ENCODE measurements around the gene NR3C2. TPM values are rescaled to one million over a fixed set of nuclear protein-coding genes. Genes with fewer than 3 reads are reported as not detected.

NR3C2 gene
- total RNA-seq: 1 to 10 TPM; 4.2 to 4.3 TPM

DNA sequence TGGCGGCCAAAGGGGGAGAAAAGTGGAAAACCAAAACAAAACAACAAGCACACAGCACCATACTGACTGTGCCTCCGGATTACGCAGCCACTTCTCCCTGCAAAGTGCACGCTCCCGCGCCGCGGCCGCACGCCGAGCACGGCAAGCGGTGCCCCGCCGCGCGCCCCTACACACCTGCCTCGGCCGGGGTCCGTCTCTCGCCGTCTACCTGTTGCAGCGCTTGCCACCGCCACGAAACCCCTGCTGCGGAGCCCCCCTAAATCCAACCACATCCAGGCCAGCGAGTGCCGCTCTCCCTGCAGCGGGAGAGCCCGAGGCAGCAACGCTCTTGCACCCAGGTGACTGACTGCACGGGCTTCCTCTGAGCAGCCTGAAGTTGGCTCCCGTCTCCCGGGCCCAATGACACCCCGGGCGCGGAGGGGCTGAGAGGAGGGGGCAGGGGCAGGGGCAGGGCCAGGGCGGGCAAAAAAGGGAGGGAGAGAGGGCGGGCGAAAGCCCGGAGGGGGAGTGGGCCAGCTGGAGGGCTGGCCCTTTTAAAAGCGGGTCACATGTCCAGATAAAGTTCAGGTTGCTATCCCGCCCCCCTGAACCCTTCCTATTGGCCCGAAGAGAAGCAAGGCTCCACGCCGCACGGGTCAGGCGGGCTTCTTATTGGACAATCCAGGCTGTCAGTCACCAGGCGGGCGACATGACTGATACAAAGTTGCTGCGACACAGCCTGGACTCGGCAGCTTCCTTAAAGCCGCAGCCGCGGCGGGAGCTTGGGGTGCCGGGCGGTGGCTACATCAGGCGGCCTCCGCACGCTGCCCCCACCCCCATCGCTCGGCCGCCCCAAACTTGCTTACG, at the start of gene NR3C2:
NR3C2 (minus strand) TSS at position 429 of the 846 bp plus-strand sequence.
- peak; percentile 98 for DNase-seq
- POLR2A ChIA-PET: interaction anchor here (0.9 to 1.8 kb wide), 6 partner anchors 9 to 825 kb away, joined by 3 to 5 read pairs (median 4); partner anchors contain the start of gene TMEM184C
- H3K36me3 Mint-ChIP-seq: peaks cover 3% of the 10 kb centered on the region
- intact Hi-C loops (cut with micrococcal nuclease): loop anchor here (1.0 to 5.0 kb wide), 9 partner anchors 8 to 825 kb away; partner anchors contain the start of genes ARHGAP10, PRMT9 and TMEM184C
- H3K27me3 Mint-ChIP-seq: peaks cover 5% of the 10 kb centered on the region
- CTCF ChIA-PET: interaction anchor here (1.5 kb wide), 1 partner anchor 386 kb away, joined by 9 read pairs; no protein-coding TSS in a partner anchor
- H3K9me3 Mint-ChIP-seq: no peaks in the 10 kb centered on the region
- H3K4me1 Mint-ChIP-seq (ENCODE audit: low read depth): peaks cover 42% of the 10 kb centered on the region
- peak within 1 kb of the TSS; percentile 96 for H3K4me3 Mint-ChIP-seq
- peak within 1 kb of the TSS; percentile 91 for H3K27ac Mint-ChIP-seq

DNA sequence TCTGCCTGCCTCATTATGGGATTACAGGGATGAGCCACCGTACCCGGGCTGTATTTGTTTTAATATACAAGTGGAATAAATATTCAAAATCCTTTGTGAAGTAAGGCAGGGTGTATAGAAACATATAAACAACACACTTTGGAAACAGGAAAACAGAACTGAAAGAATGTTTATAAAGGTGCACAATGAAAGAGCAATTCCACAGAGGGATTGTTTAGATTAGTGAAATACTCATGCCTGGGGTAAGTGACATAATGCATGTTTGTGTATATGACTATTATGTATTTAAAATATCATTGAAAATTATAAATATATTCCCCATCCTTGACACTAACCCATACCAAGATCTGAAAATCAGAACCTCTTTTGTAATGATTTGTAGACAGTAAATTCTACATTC, 45.0 kb upstream of the NR3C2 start:
- Mint-ChIP-seq H3K9me3 (peaks cover 4% of the 10 kb centered on the region), H3K27ac (no peak overlapping the region), H3K27me3 (no peaks in the 10 kb centered on the region), H3K4me1 (ENCODE audit: low read depth) (no peaks in the 10 kb centered on the region), H3K36me3 (no peaks in the 10 kb centered on the region), H3K4me3 (no peak overlapping the region)
- CTCF ChIA-PET: no interaction called here
- POLR2A ChIA-PET: no interaction called here
- intact Hi-C loops (cut with micrococcal nuclease): no loop called here
- no peak for DNase-seq

- Mint-ChIP-seq H3K4me1 (ENCODE audit: low read depth) (no peaks in the 10 kb centered on the region), H3K4me3 (no peak overlapping the region), H3K27me3 (no peaks in the 10 kb centered on the region), H3K27ac (no peak overlapping the region), H3K9me3 (peaks cover 8% of the 10 kb centered on the region), H3K36me3 (peaks cover 2% of the 10 kb centered on the region)
- intact Hi-C loops (cut with micrococcal nuclease): no loop called here
- ChIA-PET POLR2A (no interaction called here), CTCF (no interaction called here)
- no peak for DNase-seq
These were observed 39.4 kb upstream of the NR3C2 start for GRCh38 chr4:148481636-148482035.

GRCh38 chr4:148477276-148477675, 35.1 kb upstream of the NR3C2 start:
- peaks cover 2% of the 10 kb centered on the region for H3K36me3 Mint-ChIP-seq
- POLR2A ChIA-PET: no interaction called here
- H3K9me3 Mint-ChIP-seq: peaks cover 27% of the 10 kb centered on the region
- H3K27ac Mint-ChIP-seq: no peak overlapping the region
- DNase-seq: no peak
- CTCF ChIA-PET: no interaction called here
- intact Hi-C loops (cut with micrococcal nuclease): no loop called here
- no peaks in the 10 kb centered on the region for H3K4me1 Mint-ChIP-seq (ENCODE audit: low read depth)
- no peaks in the 10 kb centered on the region for H3K27me3 Mint-ChIP-seq
- no peak overlapping the region for H3K4me3 Mint-ChIP-seq

DNA sequence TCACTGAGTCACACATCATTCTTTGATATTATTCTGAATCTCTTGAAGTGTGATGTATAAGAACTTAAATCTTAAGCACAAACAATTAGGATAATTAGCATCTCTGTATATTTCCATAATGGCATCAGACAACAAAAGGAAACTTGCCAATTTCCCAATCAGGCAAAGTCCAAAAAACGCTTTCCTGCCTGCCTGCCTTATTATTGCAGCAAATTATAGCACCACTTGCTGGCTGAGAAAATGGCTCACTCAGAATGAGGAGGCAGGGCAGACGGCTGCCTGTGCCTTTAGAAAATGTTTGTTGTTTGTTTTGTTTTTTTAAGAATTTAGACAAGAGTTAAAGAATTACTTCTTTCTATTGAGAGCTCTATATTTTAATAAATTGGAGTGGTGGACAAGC, 27.7 kb upstream of the NR3C2 start:
- H3K9me3 Mint-ChIP-seq: peaks cover 16% of the 10 kb centered on the region
- DNase-seq: no peak
- H3K4me3 Mint-ChIP-seq: no peak overlapping the region
- no peaks in the 10 kb centered on the region for H3K4me1 Mint-ChIP-seq (ENCODE audit: low read depth)
- H3K27me3 Mint-ChIP-seq: no peaks in the 10 kb centered on the region
- intact Hi-C loops (cut with micrococcal nuclease): no loop called here
- ChIA-PET CTCF (no interaction called here), POLR2A (no interaction called here)
- no peaks in the 10 kb centered on the region for H3K36me3 Mint-ChIP-seq
- H3K27ac Mint-ChIP-seq: no peak overlapping the region

DNA sequence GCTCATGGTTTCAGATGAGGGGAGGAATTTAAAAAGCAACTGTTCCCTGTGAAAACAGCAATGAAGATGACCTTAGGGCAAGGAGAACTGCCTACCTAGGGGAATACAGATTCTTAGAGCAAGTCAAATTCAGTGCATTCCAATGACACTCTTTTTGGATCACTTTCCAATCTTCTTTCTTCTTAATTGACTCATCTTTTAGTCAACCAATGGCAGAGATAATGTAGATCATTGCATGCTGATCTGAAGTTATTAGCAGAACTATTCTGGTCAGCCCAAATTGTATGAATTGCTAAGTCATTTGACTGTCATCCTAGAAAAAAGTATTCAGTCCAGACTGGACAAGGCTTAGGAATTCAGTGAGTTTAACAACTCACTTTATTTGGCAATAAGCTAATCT, 12.6 kb upstream of the NR3C2 start:
- no peaks in the 10 kb centered on the region for H3K9me3 Mint-ChIP-seq
- H3K4me1 Mint-ChIP-seq (ENCODE audit: low read depth): no peaks in the 10 kb centered on the region
- intact Hi-C loops (cut with micrococcal nuclease): no loop called here
- no peak overlapping the region for H3K27ac Mint-ChIP-seq
- no peak overlapping the region for H3K4me3 Mint-ChIP-seq
- H3K36me3 Mint-ChIP-seq: no peaks in the 10 kb centered on the region
- DNase-seq: no peak
- ChIA-PET POLR2A (no interaction called here), CTCF (no interaction called here)
- H3K27me3 Mint-ChIP-seq: no peaks in the 10 kb centered on the region

DNA sequence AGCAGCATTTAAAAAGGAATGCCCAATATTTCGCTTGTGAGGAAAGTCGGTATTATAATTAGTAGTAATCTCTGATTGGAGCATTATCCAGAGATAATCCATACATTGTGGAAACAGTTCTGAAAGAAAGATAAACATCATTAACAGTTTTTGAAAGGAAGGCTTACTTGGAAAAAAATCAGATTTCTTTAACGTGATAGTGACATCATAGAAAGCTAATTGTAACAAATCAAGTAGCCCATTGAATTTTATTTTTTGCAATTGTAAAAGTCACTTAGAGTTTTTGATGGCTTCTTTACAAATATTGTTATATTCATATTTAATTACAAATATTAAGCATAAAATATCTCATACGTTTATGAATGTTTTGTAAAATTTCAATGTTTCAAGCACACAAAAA, 11.6 kb upstream of the NR3C2 start:
- intact Hi-C loops (cut with micrococcal nuclease): no loop called here
- Mint-ChIP-seq H3K4me3 (no peak overlapping the region), H3K36me3 (no peaks in the 10 kb centered on the region), H3K9me3 (no peaks in the 10 kb centered on the region), H3K27ac (no peak overlapping the region), H3K4me1 (ENCODE audit: low read depth) (no peaks in the 10 kb centered on the region), H3K27me3 (no peaks in the 10 kb centered on the region)
- CTCF ChIA-PET: no interaction called here
- DNase-seq: no peak
- POLR2A ChIA-PET: no interaction called here

DNA sequence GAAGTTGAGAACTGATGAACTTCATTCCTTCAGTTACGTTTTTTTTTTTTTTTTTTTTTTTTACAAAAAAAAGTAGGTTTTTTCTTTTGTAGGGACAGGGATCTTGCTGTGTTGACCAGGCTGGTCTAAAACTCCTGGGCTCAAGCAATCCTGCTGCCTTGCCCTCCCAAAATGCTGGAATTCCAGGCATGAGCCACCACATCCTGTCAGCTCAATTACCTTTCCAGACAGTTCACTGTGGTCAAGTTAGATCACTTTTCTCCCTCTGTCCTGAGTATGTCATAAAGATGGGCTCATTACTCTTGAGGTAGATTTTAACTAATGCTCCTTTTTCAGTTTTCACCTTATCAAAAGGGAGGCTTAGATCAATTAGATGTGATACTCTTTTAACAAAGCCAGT, 10.8 kb upstream of the NR3C2 start:
- CTCF ChIA-PET: no interaction called here
- DNase-seq: no peak
- POLR2A ChIA-PET: no interaction called here
- H3K4me3 Mint-ChIP-seq: no peak overlapping the region
- H3K4me1 Mint-ChIP-seq (ENCODE audit: low read depth): no peaks in the 10 kb centered on the region
- no peaks in the 10 kb centered on the region for H3K36me3 Mint-ChIP-seq
- H3K9me3 Mint-ChIP-seq: no peaks in the 10 kb centered on the region
- H3K27ac Mint-ChIP-seq: no peak overlapping the region
- intact Hi-C loops (cut with micrococcal nuclease): no loop called here
- no peaks in the 10 kb centered on the region for H3K27me3 Mint-ChIP-seq

DNA sequence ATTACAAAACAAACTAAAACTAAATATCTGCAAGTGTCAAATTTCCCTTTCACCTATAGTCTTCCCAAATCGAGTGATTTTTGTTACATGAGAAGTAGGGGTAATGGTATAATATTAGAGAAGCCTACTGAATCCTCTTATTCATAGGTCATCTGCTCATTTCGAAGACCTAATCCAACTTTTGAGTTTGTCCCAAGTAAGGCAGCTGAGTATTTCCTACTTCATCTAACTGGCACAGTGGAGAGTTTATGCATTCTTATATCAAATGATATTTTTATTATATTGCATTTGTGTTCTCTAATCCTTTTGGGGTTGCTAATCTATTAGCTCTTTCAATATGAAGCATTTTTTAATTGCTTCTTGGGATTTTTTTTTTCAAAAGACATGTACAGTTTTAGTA, 7.7 kb upstream of the NR3C2 start:
- Mint-ChIP-seq H3K27me3 (peaks cover 4% of the 10 kb centered on the region), H3K4me1 (ENCODE audit: low read depth) (peaks cover 22% of the 10 kb centered on the region), H3K27ac (no peak overlapping the region), H3K9me3 (no peaks in the 10 kb centered on the region), H3K4me3 (no peak overlapping the region), H3K36me3 (no peaks in the 10 kb centered on the region)
- ChIA-PET CTCF (no interaction called here), POLR2A (no interaction called here)
- DNase-seq: no peak
- intact Hi-C loops (cut with micrococcal nuclease): no loop called here

- H3K27me3 Mint-ChIP-seq: peaks cover 4% of the 10 kb centered on the region
- CTCF ChIA-PET: no interaction called here
- DNase-seq: no peak
- POLR2A ChIA-PET: no interaction called here
- no peaks in the 10 kb centered on the region for H3K36me3 Mint-ChIP-seq
- no peaks in the 10 kb centered on the region for H3K9me3 Mint-ChIP-seq
- peaks cover 22% of the 10 kb centered on the region for H3K4me1 Mint-ChIP-seq (ENCODE audit: low read depth)
- H3K27ac Mint-ChIP-seq: no peak overlapping the region
- H3K4me3 Mint-ChIP-seq: no peak overlapping the region
- intact Hi-C loops (cut with micrococcal nuclease): no loop called here
These were observed 5.9 kb upstream of the NR3C2 start for GRCh38 chr4:148448141-148448540.

GRCh38 chr4:148447681-148448080, 5.5 kb upstream of the NR3C2 start:
- DNase-seq: peak; percentile 19
- ChIA-PET POLR2A (no interaction called here), CTCF (no interaction called here)
- intact Hi-C loops (cut with micrococcal nuclease): no loop called here
- Mint-ChIP-seq H3K36me3 (peaks cover 1% of the 10 kb centered on the region), H3K9me3 (no peaks in the 10 kb centered on the region), H3K27ac (no peak overlapping the region), H3K4me1 (ENCODE audit: low read depth) (peaks cover 22% of the 10 kb centered on the region), H3K27me3 (peaks cover 4% of the 10 kb centered on the region), H3K4me3 (no peak overlapping the region)

DNA sequence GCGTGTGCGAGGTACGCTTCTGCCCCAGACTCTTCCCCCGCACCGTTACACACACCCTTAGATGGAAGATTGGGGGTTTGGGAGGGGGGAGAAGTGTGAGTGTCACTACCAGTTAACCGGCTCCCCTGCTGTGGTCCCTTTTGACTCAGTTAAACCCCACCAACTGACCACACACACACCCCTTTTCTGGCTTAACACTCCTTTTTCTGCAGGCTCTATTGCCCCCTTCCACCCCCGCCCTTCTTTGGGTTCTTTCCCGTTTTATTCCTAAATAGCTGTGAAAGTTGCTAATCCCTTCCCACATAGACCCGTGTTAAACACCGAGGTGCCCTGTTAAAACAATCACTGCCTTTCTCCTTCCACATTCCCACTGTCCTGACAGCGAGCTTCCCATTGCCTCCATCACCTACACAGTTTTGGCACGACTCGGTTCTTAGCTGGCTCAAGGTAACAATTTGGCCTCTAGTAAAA, 3.7 kb upstream of the NR3C2 start:
- H3K27ac Mint-ChIP-seq: peak overlapping the region; percentile 71

More for the DNA sequence above, 3.7 kb upstream of the NR3C2 start:
- no peak for DNase-seq
- peak overlapping the region; percentile 82 for H3K4me3 Mint-ChIP-seq
- ChIA-PET POLR2A (no interaction called here), CTCF (no interaction called here)
- no peaks in the 10 kb centered on the region for H3K9me3 Mint-ChIP-seq
- peaks cover 5% of the 10 kb centered on the region for H3K27me3 Mint-ChIP-seq
- H3K36me3 Mint-ChIP-seq: peaks cover 3% of the 10 kb centered on the region
- intact Hi-C loops (cut with micrococcal nuclease): loop anchor here (2.0 kb wide), 1 partner anchor 289 kb away; no protein-coding TSS in a partner anchor
- peaks cover 27% of the 10 kb centered on the region for H3K4me1 Mint-ChIP-seq (ENCODE audit: low read depth)

All from activated CD4-positive, alpha-beta memory T cell treated with anti-CD3 and anti-CD28 coated beads for 36 hours (primary cell).